PFSK-1 (cell line): Measurements from ENCODE around the gene ILF3.

ENCODE experiments used
- FOXP2 ChIP-seq: optimal IDR thresholded peaks from 2 replicates; pipeline ENCODE3; 2011; ENCODE audit warnings: borderline replicate concordance, control low read depth, inconsistent platforms; ENCODE audit not compliant: insufficient read depth; ENCODE audit errors: extremely low read length, extremely low read depth
- POLR2AphosphoS5 ChIP-seq: IDR thresholded peaks from 2 replicates; pipeline ENCODE4 v1.6.1; 2012; ENCODE audit warnings: low read depth, mild to moderate bottlenecking, control low read depth, low read length, moderate library complexity
- REST ChIP-seq, 2 experiments: IDR thresholded peaks; 2 replicates each; pipeline versions ENCODE4 v1.6.1 to v1.8.0; 2011 to 2012; ENCODE audit warnings: low read depth in 2 of 2, low read length in 2 of 2, control low read depth in 1 of 2, inconsistent platforms in 1 of 2, mild to moderate bottlenecking in 1 of 2, moderate library complexity in 1 of 2; ENCODE audit not compliant: insufficient read depth in 1 of 2
- SIN3A ChIP-seq: IDR thresholded peaks from 2 replicates; pipeline ENCODE4 v1.6.1; 2012; ENCODE audit warnings: mild to moderate bottlenecking, low read length, moderate library complexity, borderline replicate concordance; ENCODE audit not compliant: insufficient read depth

- TF ChIP-seq POLR2AphosphoS5 (no peak), FOXP2 (no peak), SIN3A (no peak), REST (IDR thresholded peaks at IDR 0.05; ENCODE audit: insufficient read depth in 1 of 2, low read depth in 2 of 2, low read length in 2 of 2) (no peak)
These were observed 54.1 kb downstream of the ILF3 start for GRCh38 chr19:10708291-10708690.
